Stimulated activated naive CD8-positive, alpha-beta T cell treated with anti-CD3 and anti-CD28 coated beads, Interleukin-15, Interleukin-2, amounts not matched to agents 100 ng/mL and 50 ng/mL, for 24 hours (primary cell): ENCODE results near the gene IL32.
"Not testable (repeated sequence)": the region's sequence is repeated elsewhere in the genome, so short reads cannot be mapped to it uniquely, and the experiment has no call there.

Source experiments
- H3K27ac Mint-ChIP-seq: one replicate; pipeline ENCODE4 v1.8.0; 2021; ENCODE audit warnings: mild to moderate bottlenecking, mixed read lengths
- H3K27me3 Mint-ChIP-seq: one replicate; pipeline ENCODE4 v1.8.0; 2021; ENCODE audit warnings: mixed read lengths
- H3K36me3 Mint-ChIP-seq: one replicate; pipeline ENCODE4 v1.8.0; 2021; ENCODE audit warnings: low read depth, mixed read lengths
- H3K4me1 Mint-ChIP-seq: one replicate; pipeline ENCODE4 v1.8.0; 2021; ENCODE audit warnings: low read depth, mixed read lengths
- H3K4me3 Mint-ChIP-seq: one replicate; pipeline ENCODE4 v1.8.0; 2021; ENCODE audit warnings: mild to moderate bottlenecking, mixed read lengths
- H3K9me3 Mint-ChIP-seq: one replicate; pipeline ENCODE4 v1.8.0; 2021; ENCODE audit warnings: mixed read lengths

The IL32 gene

GRCh38 chr16:3069146-3069545 lies 3.7 kb downstream of the IL32 start:
- Mint-ChIP-seq H3K4me1 (peaks cover 67% of the 10 kb centered on the region), H3K27ac (peak overlapping the region; percentile 84), H3K4me3 (peak overlapping the region; percentile 27), H3K36me3 (peaks cover 36% of the 10 kb centered on the region)
- not testable (repeated sequence) for H3K9me3 Mint-ChIP-seq, H3K27me3 Mint-ChIP-seq

- Mint-ChIP-seq H3K4me3 (no peak overlapping the region), H3K27ac (peak overlapping the region; percentile 84), H3K9me3 (no peaks in the 10 kb centered on the region), H3K4me1 (peaks cover 69% of the 10 kb centered on the region), H3K36me3 (peaks cover 33% of the 10 kb centered on the region), H3K27me3 (no peaks in the 10 kb centered on the region)
Measured at GRCh38 chr16:3070608-3071111, 5.2 kb downstream of the IL32 start.

GRCh38 chr16:3071655-3072054 lies 6.2 kb downstream of the IL32 start:
- Mint-ChIP-seq H3K27ac (peak overlapping the region; percentile 43), H3K36me3 (peaks cover 33% of the 10 kb centered on the region), H3K4me1 (peaks cover 79% of the 10 kb centered on the region), H3K9me3 (no peaks in the 10 kb centered on the region), H3K4me3 (no peak overlapping the region), H3K27me3 (no peaks in the 10 kb centered on the region)

- peaks cover 83% of the 10 kb centered on the region for H3K4me1 Mint-ChIP-seq
- peaks cover 35% of the 10 kb centered on the region for H3K36me3 Mint-ChIP-seq
- H3K27me3 Mint-ChIP-seq, H3K4me3 Mint-ChIP-seq, H3K9me3 Mint-ChIP-seq: not testable (repeated sequence)
- peak overlapping the region; percentile 43 for H3K27ac Mint-ChIP-seq
Measured at GRCh38 chr16:3072148-3072547, 6.7 kb downstream of the IL32 start.

DNA sequence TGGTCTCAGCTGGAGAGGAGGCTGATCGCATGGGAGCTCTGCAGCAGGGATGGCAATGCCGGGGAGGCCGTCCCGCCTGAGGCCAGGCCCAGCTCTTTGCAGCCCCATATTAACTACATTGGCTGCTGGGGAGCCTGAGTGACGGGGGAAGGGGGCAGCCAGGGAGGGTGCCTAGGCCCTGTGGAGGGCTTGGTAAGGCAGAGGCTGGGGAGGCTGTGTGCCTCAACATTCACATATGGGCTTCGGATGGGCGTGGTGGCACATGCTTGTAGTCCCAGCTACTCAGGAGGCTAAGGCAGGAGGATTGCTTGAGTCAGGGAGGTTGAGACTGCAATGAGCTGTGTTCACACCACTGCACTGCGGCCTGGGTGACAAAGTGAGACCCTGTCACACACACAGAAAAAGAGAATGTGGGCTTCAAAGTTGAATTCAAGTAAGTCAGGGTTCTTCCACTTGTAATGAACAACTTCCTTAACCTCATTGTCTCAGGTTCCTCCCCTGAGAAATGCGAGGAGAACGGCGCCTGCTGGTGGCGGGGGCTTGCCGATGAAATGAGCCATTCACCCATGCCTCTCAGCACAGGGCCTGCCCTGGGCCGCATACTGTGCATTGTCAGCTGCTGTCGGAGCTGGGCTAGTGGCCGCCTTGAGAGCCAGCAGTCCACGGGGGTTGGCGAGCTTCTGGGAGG lies 7.3 kb downstream of the IL32 start:
- H3K27me3 Mint-ChIP-seq, H3K27ac Mint-ChIP-seq, H3K4me3 Mint-ChIP-seq, H3K9me3 Mint-ChIP-seq: not testable (repeated sequence)
- Mint-ChIP-seq H3K4me1 (peaks cover 86% of the 10 kb centered on the region), H3K36me3 (peaks cover 31% of the 10 kb centered on the region)

DNA sequence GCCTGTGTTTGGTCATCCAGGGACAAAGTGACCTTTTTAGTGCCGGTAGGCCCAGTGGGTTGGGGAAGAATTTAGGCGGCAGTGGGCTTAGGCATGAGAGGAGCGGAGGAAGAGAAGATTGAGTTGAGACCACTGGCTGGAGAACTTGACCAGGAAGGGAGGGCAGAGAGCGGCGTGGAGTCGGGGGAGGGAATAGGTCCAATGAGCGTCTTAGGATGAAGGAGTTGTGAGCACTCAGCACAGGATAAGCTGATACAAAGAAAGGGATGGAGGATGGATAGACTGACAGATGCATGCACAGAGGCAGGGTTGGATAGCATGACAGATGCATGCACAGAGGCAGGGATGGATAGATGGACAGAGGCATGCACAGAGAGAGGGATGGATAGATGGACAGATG lies 8.0 kb downstream of the IL32 start:
- no peaks in the 10 kb centered on the region for H3K27me3 Mint-ChIP-seq
- H3K9me3 Mint-ChIP-seq, result peaks cover 4% of the 10 kb centered on the region
- peaks cover 86% of the 10 kb centered on the region for H3K4me1 Mint-ChIP-seq
- peak overlapping the region; percentile 38 for H3K4me3 Mint-ChIP-seq
- peak overlapping the region; percentile 94 for H3K27ac Mint-ChIP-seq
- H3K36me3 Mint-ChIP-seq, result peaks cover 24% of the 10 kb centered on the region

DNA sequence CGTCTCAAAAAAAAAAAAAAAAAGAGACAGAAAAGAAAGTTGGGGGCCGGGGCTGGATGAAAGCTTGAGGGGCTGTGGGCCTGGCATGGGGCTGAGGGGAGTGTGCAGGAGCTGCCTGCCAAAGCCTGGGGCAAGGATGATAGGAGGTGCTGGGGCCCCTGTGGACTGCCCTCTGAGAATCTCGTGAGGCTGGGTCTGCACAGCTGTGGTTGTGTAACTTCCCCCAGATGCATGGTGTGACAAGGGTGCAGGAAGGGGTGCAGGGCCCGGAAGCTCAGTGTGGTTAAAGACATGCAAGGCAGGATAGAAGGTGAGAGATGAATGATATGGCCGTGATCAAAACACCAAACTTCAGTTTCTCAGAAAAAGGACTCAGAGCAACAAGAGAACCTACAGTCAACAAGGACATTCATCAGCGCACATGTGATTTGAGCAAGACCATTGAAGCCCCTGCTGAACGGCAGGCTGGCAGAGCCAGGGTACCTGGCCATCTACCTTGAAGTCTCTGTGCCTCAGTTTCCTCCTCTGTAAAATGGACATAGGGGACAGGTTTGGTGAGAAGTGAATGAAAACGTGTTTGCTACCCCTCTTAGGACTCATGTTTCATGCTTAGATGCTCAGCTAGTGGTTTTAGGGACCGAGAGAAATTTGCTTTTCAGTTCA lies 9.6 kb downstream of the IL32 start:
- Mint-ChIP-seq H3K9me3 (peaks cover 4% of the 10 kb centered on the region), H3K27me3 (no peaks in the 10 kb centered on the region), H3K4me1 (peaks cover 76% of the 10 kb centered on the region), H3K36me3 (peaks cover 16% of the 10 kb centered on the region), H3K27ac (peak overlapping the region; percentile 94), H3K4me3 (peak overlapping the region; percentile 72)

GRCh38 chr16:3075523-3075915 lies 10.1 kb downstream of the IL32 start:
- Mint-ChIP-seq H3K27me3 (no peaks in the 10 kb centered on the region), H3K36me3 (peaks cover 14% of the 10 kb centered on the region)

DNA sequence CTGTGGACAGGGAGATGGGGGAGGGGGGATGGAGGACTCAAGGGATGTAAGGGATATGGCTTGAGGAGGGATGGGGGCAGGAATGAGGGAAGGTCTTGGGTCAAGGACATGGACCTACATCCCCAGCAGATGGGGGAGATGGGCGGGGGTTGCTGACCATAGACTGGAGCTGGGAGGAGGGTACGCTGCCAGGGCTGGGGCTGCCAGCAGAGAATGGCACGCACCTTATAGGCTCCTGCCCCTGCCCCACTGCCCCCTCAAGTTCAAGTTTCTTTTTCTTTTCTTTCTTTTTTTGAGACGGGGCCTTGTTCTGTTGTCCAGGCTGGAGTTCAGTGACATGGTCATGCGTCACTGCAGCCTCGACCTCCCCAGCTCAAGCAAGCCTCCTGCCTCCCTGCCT lies 10.5 kb downstream of the IL32 start:
- H3K9me3 Mint-ChIP-seq, H3K27ac Mint-ChIP-seq, H3K27me3 Mint-ChIP-seq, H3K4me3 Mint-ChIP-seq: not testable (repeated sequence)
- Mint-ChIP-seq H3K4me1 (peaks cover 75% of the 10 kb centered on the region), H3K36me3 (peaks cover 14% of the 10 kb centered on the region)

More at GRCh38 chr16:3075523-3075915, 10.1 kb downstream of the IL32 start:
- Mint-ChIP-seq H3K9me3 (peaks cover 4% of the 10 kb centered on the region), H3K27ac (peak overlapping the region; percentile 94), H3K4me3 (peak overlapping the region; percentile 72), H3K4me1 (peaks cover 71% of the 10 kb centered on the region)

DNA sequence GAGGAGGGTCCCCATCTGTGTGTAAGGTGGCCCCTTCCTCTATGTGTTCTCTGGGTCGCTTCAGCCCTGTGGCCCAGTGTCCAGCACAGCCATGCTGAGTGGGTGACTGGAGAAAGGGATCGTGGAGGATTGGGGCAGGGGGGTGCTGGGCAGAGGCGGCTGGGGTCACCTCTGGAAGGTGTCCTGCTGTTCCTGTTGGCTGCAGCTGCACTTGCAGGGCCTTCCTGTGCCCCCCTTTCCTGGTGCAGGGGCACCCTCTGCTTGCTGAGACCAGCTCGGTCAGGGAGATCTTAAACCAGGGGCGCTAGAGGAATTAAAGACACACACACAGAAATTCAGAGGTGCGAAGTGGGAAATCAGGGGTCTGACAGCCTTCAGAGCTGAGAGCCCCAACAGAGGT lies 11.1 kb downstream of the IL32 start:
- H3K9me3 Mint-ChIP-seq, result peaks cover 8% of the 10 kb centered on the region
- H3K27me3 Mint-ChIP-seq, result no peaks in the 10 kb centered on the region
- H3K36me3 Mint-ChIP-seq, result peaks cover 14% of the 10 kb centered on the region
- peak overlapping the region; percentile 86 for H3K27ac Mint-ChIP-seq
- H3K4me1 Mint-ChIP-seq, result peaks cover 73% of the 10 kb centered on the region
- peak overlapping the region; percentile 60 for H3K4me3 Mint-ChIP-seq

- H3K4me1 Mint-ChIP-seq, result peaks cover 52% of the 10 kb centered on the region
- no peaks in the 10 kb centered on the region for H3K27me3 Mint-ChIP-seq
- H3K4me3 Mint-ChIP-seq, result no peak overlapping the region
- H3K36me3 Mint-ChIP-seq, result peaks cover 14% of the 10 kb centered on the region
- H3K27ac Mint-ChIP-seq, result peak overlapping the region; percentile 47
- H3K9me3 Mint-ChIP-seq, result peaks cover 8% of the 10 kb centered on the region
Measured at GRCh38 chr16:3080024-3080423, 14.6 kb downstream of the IL32 start.

DNA sequence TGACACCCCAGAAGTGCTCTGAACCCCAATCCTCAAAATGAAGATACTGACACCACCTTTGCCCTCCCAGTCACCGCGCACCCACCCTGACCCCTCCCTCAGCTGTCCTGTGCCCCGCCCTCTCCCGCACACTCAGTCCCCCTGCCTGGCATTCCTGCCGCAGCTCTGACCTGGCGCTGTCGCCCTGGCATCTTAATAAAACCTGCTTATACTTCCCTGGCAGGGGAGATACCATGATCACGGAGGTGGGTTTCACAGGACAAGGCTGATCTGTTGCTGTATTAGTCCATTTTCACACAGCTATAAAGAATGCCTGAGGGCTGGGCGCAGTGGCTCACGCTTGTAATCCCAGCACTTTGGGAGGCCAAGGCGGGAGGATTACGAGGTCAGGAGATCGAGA lies 16.5 kb downstream of the IL32 start:
- not testable (repeated sequence) for H3K36me3 Mint-ChIP-seq, H3K4me3 Mint-ChIP-seq

GRCh38 chr16:3083408-3083807 lies 18.0 kb downstream of the IL32 start:
- H3K4me3 Mint-ChIP-seq, H3K27ac Mint-ChIP-seq, H3K27me3 Mint-ChIP-seq, H3K36me3 Mint-ChIP-seq, H3K9me3 Mint-ChIP-seq: not testable (repeated sequence)
- H3K4me1 Mint-ChIP-seq, result peaks cover 36% of the 10 kb centered on the region

More for the DNA sequence above, 16.5 kb downstream of the IL32 start:
- peaks cover 39% of the 10 kb centered on the region for H3K4me1 Mint-ChIP-seq
- not testable (repeated sequence) for H3K27me3 Mint-ChIP-seq, H3K27ac Mint-ChIP-seq, H3K9me3 Mint-ChIP-seq

DNA sequence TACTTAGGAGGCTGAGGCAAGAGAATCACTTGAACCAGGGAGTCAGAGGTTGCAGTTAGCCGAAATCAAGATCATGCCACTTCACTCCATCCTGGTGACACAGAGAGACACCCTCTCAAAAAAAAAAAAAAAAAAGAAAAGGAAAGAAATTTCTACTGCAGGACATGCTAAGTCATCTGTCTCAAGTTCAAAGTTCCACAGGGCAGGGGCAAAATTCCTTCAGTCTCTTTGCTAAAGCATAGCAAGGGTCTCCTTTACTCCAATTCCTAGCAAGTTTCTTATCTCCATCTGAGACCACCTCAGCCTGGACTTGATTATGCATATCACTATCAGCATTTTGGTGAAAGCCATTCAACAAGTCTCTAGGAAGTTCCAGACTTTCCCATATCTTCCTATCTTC lies 19.1 kb downstream of the IL32 start:
- peaks cover 3% of the 10 kb centered on the region for H3K9me3 Mint-ChIP-seq
- peaks cover 36% of the 10 kb centered on the region for H3K4me1 Mint-ChIP-seq
- H3K27ac Mint-ChIP-seq, result no peak overlapping the region
- H3K4me3 Mint-ChIP-seq, result no peak overlapping the region
- peaks cover 5% of the 10 kb centered on the region for H3K36me3 Mint-ChIP-seq
- no peaks in the 10 kb centered on the region for H3K27me3 Mint-ChIP-seq

DNA sequence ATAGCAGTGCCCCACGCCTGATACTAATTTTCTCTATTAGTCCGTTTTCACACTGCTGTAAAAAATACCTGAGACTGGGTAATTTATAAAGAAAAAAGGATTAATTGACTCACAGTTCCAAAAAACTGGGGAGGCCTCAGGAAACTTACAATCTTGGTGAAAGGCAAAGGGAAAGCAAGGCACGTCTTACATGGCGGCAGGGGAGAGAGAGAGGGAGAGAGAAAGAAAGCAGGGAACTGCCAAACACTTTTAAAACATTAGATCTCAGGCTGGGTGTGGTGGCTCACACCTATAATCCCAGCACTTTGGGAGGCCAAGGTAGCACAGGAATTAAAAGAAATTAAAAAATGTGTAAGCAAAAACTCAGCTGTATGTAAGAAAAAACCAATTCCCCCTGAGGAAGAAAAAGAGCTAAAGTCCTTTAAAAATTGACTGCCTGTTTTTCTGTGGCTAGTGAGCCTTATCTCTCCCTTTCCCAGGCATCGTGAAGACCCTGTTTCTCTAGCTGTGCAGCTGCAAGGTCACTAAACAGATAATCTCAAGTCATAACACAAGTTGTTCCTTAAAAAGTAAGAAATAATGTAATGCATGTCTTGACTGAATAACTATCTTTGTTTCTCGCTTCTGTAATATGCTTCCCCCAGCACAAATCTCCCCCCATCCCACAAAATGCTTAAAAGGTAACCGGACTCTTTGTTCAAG lies 19.7 kb downstream of the IL32 start:
- Mint-ChIP-seq H3K27me3 (no peaks in the 10 kb centered on the region), H3K4me3 (no peak overlapping the region), H3K4me1 (peaks cover 36% of the 10 kb centered on the region), H3K9me3 (peaks cover 3% of the 10 kb centered on the region), H3K27ac (no peak overlapping the region), H3K36me3 (no peaks in the 10 kb centered on the region)
